ENCODE results near the gene STAM2.
"Not testable (repeated sequence)": the region's sequence is repeated elsewhere in the genome, so short reads cannot be mapped to it uniquely, and the experiment has no call there.

The STAM2 gene

DNA sequence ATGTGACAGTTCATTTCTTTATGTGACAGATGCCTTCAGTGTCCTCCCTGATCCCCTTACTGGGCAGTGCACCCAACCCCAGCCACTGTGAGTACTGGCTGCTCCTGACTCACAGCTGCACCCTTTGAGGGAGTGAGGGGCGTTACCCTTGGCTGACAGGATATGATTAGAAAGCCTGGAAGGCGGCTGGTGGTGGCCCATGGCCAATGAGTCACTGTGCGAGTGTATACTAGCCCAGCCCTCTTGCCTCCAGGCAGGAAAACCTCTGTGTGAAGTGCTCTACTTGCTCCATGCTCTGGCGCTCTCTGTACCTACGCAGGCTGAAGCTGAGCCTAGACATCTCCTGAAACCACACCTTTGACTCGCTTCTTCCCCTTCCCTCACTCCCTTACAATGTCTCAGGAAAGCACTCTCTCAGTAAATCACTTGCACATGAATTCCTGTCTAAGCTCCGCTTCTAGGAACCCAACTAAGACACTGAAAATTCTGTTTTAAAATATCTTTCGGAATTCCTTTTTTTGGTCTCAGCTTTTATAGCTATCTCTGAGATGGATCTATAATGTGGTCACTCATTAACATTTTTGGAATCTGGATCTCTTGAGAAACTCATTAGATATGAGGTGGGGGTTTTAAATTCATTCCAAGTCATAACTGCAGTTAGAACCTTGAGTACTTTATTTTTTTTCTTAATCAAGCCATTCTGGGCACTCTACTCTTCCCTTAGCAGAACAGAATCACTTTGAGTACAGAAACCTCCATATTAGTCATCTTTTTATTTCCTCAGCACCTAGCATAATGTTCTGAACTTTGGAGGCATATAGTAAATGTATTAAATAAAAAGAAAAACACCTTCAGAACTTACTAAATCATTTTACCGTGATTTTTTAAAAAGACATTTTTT, 25.3 kb upstream of the STAM2 start:
- no peak overlapping the region for H3K27ac ChIP-seq
- TF ChIP-seq, protein P1, sequence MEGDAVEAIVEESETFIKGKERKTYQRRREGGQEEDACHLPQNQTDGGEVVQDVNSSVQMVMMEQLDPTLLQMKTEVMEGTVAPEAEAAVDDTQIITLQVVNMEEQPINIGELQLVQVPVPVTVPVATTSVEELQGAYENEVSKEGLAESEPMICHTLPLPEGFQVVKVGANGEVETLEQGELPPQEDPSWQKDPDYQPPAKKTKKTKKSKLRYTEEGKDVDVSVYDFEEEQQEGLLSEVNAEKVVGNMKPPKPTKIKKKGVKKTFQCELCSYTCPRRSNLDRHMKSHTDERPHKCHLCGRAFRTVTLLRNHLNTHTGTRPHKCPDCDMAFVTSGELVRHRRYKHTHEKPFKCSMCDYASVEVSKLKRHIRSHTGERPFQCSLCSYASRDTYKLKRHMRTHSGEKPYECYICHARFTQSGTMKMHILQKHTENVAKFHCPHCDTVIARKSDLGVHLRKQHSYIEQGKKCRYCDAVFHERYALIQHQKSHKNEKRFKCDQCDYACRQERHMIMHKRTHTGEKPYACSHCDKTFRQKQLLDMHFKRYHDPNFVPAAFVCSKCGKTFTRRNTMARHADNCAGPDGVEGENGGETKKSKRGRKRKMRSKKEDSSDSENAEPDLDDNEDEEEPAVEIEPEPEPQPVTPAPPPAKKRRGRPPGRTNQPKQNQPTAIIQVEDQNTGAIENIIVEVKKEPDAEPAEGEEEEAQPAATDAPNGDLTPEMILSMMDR (IDR thresholded peaks at IDR 0.05): no peak
- DNase-seq (ENCODE audit: low spot score): peak; percentile 88
- no peak overlapping the region for H3K4me3 ChIP-seq

DNA sequence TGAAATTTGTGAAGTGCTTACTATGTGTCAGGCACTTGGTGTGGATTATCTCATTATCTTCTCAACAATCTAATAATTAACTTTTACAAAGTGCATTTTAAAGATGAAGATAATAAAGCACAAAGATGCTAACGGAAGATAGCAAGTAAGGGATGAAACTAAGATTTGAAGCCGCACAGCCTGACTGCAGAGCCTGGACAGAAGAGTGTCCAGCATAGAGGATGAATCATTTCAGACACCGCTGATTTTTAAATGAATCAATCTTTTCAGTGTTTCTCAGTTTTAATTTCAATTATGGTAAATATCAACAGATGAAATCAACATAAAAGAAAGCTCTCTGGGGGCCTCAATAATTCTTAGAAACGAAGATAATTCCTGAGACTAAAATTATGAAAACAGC, 24.5 kb upstream of the STAM2 start:
- Histone ChIP-seq H3K27ac (no peak overlapping the region), H3K4me3 (no peak overlapping the region)
- DNase-seq (ENCODE audit: low spot score): no peak
- TF ChIP-seq, protein P1 (IDR thresholded peaks at IDR 0.05): no peak

DNA sequence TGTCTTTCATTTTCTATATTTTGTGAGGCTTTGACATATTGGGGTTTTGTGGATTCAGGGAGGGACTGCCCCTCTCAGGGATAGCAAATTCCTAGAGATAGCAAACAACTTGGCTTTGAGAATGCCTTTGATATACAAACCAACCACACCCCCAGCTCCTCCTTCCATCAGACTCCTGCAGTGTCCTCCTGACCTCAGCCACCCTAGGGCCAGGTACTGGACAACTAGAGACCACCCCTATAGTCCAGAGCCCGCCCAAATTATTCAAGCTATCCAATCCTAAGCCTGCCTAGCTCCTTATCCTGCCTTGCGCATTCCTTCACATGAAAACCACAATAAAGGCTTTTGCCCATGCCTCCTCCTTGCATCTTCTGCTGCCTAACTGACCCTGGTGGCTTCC, 22.9 kb upstream of the STAM2 start:
- TF ChIP-seq, protein P1 (IDR thresholded peaks at IDR 0.05): no peak
- no peak for DNase-seq (ENCODE audit: low spot score)
- H3K4me3 ChIP-seq: no peak overlapping the region
- no peak overlapping the region for H3K27ac ChIP-seq

DNA sequence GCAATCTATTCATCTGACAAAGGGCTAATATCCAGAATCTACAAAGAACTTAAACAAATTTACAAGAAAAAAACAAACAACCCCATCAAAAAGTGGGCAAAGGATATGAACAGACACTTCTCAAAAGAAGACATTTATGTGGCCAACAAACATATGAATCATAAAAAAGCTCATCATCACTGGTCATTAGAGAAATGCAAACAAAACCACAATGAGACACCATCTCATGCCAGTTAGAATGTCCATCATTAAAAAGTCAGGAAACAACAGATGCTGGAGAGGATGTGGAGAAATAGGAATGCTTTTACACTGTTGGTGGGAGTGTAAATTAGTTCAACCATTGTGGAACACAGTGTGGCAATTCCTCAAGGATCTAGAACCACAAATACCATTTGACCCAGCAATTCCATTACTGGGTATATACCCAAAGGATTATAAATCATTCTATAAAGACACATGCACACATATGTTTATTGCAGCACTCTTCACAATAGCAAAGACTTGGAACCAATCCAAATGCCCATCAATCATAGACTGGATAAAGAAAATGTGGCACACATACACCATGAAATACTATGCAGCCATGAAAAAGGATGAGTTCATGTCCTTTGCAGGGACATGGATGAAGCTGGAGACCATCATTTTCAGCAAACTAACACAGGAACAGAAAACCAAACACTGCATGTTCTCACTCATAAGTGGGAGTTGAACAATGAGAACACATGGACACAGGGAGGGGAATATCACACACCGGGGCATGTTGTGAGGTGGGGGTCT, 22.1 kb upstream of the STAM2 start:
- H3K27ac ChIP-seq; H3K4me3 ChIP-seq; DNase-seq (ENCODE audit: low spot score): not testable (repeated sequence)

DNA sequence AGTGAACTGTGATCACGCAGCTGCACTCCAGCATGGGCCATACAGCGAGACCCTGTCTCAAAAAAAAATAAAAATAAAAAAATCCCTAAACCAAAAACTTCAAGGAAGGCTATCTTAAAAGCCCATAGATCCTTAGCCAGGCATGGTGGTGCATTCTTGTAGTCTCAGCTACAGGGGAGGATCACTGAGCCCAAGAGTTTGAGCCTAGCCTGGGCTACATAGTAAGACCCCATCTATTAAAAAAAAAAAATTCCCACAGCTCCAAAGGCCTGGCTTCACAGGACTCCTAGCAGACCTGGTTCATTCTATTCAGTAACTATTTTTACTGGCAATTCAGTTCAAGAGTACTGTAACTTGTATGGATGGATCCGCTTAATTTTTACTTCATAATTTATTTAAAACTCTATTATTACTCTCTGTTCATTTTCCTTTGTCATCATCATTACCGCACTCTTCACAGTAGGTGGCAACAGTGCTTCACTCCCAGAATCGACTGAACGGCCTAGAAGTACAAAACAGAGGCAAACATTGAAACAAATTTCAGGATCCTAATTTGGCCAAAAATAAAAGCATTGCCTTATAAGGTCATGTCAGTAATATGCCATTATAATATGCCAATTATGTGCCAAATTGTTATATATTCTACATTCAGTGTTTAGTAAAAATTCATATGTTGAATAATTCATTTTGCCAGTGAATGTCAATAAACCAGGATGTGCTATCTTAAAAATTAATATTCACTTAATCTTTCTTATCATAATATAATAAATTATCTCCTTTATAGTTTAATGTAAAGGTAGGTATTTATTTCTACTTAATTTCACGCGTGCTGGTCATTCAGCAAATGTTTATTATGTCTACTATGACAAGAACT, 14.3 kb upstream of the STAM2 start:
- DNase-seq (ENCODE audit: low spot score): no peak
- Histone ChIP-seq H3K4me3 (no peak overlapping the region), H3K27ac (no peak overlapping the region)
- TF ChIP-seq, protein P1 (IDR thresholded peaks at IDR 0.05): peak; percentile 75

DNA sequence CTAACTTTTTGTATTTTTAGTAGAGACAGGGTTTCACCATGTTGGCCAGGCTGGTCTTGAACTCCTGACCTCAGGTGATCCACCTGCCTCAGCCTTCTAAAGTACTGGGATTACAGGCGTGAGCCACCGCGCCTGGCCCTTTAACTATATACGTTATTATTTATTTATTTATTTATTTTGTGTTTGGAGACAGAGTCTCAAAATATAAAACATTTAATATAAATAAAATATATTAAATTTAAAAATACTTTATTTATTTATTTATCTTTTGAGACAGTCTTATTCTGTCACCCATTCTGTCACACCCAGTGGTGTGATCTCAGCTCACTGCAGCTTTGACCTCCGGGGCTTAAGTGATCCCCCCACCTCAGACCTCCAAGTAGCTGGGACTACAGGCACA, 11.2 kb upstream of the STAM2 start:
- H3K27ac ChIP-seq; H3K4me3 ChIP-seq; DNase-seq (ENCODE audit: low spot score): not testable (repeated sequence)

DNA sequence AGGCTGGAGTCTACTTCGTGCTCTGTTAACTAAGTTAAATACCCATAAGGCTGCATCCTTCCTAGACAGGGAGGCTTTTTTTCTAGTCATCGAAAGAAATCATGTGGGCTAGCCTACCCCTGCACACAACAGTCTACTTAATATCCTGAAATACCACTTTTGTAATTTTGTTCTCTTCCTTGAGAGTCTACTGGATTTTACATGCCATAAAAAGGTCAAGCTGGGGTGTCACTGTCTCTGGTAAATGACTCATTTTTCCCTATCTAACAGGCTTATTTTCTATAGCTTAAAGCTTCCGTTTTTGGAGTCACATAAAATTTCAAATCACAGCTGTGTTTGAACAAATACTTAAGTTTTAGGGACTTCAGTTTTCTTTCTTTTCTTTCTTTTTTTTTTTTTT, 10.7 kb upstream of the STAM2 start:
- H3K4me3 ChIP-seq: no peak overlapping the region
- no peak for DNase-seq (ENCODE audit: low spot score)
- TF ChIP-seq, protein P1 (IDR thresholded peaks at IDR 0.05): no peak
- no peak overlapping the region for H3K27ac ChIP-seq
